MM.1S (cell line): ENCODE measurements around the gene HOXB3.
A peak's percentile ranks its signal among the peaks of the same experiment; 100 is the strongest.

Experiments
- DNase-seq: peaks from one replicate; pipeline ENCODE4 v3.0.0-alpha.2; 2015
- H2AFZ ChIP-seq: fragments of 300-600 bp; sonication (generic); 2 replicates; pipeline ENCODE4 v1.6.0; 2016; ENCODE audit warnings: antibody characterized with exemption, low read length
- H3F3A ChIP-seq: fragments of 300-600 bp; sonication (generic); 2 replicates; pipeline ENCODE4 v1.6.1; 2016; ENCODE audit warnings: mild to moderate bottlenecking, antibody characterized with exemption, low read length, moderate library complexity, mixed read lengths; ENCODE audit not compliant: insufficient read depth
- H3K27ac ChIP-seq: fragments of 300-600 bp; sonication (generic); 2 replicates; pipeline ENCODE4 v1.5.1; 2016; ENCODE audit warnings: mild to moderate bottlenecking, low read length
- H3K27me3 ChIP-seq: fragments of 300-600 bp; sonication (generic); replicated peaks from 2 replicates; pipeline ENCODE4 v1.6.0; 2016; ENCODE audit warnings: low read length; ENCODE audit not compliant: insufficient read depth
- H3K36me3 ChIP-seq: fragments of 300-600 bp; sonication (generic); replicated peaks from 2 replicates; pipeline ENCODE4 v1.6.1; 2016; ENCODE audit warnings: mild to moderate bottlenecking, low read length, mixed read lengths; ENCODE audit not compliant: insufficient read depth
- H3K4me1 ChIP-seq: fragments of 300-600 bp; sonication (generic); 2 replicates; pipeline ENCODE4 v1.6.1; 2016; ENCODE audit warnings: low read length, mixed read lengths
- H3K4me2 ChIP-seq: fragments of 300-600 bp; sonication (generic); 2 replicates; pipeline ENCODE4 v1.6.0; 2016; ENCODE audit warnings: low read depth, low read length
- H3K4me3 ChIP-seq: fragments of 300-600 bp; sonication (generic); 2 replicates; pipeline ENCODE4 v1.5.1; 2016; ENCODE audit warnings: low read length, mixed read lengths
- H3K79me2 ChIP-seq: fragments of 300-600 bp; sonication (generic); 2 replicates; pipeline ENCODE4 v1.6.1; 2016; ENCODE audit warnings: mixed run types, low read length, mixed read lengths
- H3K9ac ChIP-seq: fragments of 300-600 bp; sonication (generic); 2 replicates; pipeline ENCODE4 v1.6.1; 2016; ENCODE audit warnings: low read length, mixed read lengths
- H3K9me2 ChIP-seq: fragments of 300-600 bp; sonication (generic); replicated peaks from 2 replicates; pipeline ENCODE4 v1.6.1; 2016; ENCODE audit warnings: mild to moderate bottlenecking, low read length, mixed read lengths; ENCODE audit not compliant: insufficient read depth
- H3K9me3 ChIP-seq: fragments of 300-600 bp; sonication (generic); replicated peaks from 2 replicates; pipeline ENCODE4 v1.6.1; 2016; ENCODE audit warnings: mild to moderate bottlenecking, low read length, mixed read lengths; ENCODE audit not compliant: insufficient read depth
- H4K20me1 ChIP-seq: fragments of 300-600 bp; sonication (generic); 2 replicates; pipeline ENCODE4 v1.6.1; 2016; ENCODE audit warnings: mild to moderate bottlenecking, low read length, moderate library complexity, mixed read lengths; ENCODE audit not compliant: insufficient read depth
- EZH2 ChIP-seq: fragments of 300-600 bp; sonication (generic); optimal IDR thresholded peaks from 2 replicates; pipeline ENCODE3; 2017; ENCODE audit warnings: low read depth, mild to moderate bottlenecking, antibody characterized with exemption, low read length, mixed read lengths
- EZH2phosphoT487 ChIP-seq: fragments of 300-600 bp; sonication (generic); IDR thresholded peaks from 2 replicates; pipeline ENCODE4 v1.6.1; 2018; ENCODE audit warnings: antibody characterized with exemption, low read length
- TF ChIP-seq, protein P1 (sequence below): fragments of 300-600 bp; sonication (generic); IDR thresholded peaks from 2 replicates; pipeline ENCODE4 v1.5.1; 2016; ENCODE audit warnings: antibody characterized with exemption, low read length, mixed read lengths

HOXB3 gene

DNA sequence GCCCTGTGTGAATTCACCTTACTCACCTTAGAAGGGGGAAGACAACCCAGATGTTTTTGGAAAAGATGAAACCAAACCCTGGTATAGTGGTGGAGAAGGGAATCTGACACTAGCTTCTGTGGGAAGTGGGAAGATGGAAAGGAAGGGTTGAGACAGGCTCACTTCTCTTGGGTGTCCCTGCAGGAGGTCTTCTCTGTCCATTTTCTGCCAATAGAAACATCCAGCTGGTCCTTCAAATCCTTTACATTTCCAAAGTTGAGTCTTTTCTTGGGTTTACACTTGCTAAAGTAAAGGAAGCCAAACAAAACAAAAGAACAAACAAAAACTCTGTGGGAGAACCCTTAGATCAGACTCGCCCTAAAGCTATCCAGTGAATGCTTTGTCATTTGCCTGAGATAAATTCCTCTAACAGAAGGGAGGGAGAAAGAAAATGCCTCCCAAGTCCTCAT lies 69.4 kb downstream of the HOXB3 start:
- no peak overlapping the region for H2AFZ ChIP-seq
- peaks cover 11% of the 10 kb centered on the region for H3K4me1 ChIP-seq
- no peak overlapping the region for H3K4me3 ChIP-seq
- no peak overlapping the region for H3K27ac ChIP-seq
- no peaks in the 10 kb centered on the region for H4K20me1 ChIP-seq
- H3F3A ChIP-seq: peaks cover 9% of the 10 kb centered on the region
- H3K9me3 ChIP-seq: no peaks in the 10 kb centered on the region
- DNase-seq: no peak
- no peak for TF ChIP-seq EZH2phosphoT487
- no peak for TF ChIP-seq EZH2
- TF ChIP-seq, protein P1, sequence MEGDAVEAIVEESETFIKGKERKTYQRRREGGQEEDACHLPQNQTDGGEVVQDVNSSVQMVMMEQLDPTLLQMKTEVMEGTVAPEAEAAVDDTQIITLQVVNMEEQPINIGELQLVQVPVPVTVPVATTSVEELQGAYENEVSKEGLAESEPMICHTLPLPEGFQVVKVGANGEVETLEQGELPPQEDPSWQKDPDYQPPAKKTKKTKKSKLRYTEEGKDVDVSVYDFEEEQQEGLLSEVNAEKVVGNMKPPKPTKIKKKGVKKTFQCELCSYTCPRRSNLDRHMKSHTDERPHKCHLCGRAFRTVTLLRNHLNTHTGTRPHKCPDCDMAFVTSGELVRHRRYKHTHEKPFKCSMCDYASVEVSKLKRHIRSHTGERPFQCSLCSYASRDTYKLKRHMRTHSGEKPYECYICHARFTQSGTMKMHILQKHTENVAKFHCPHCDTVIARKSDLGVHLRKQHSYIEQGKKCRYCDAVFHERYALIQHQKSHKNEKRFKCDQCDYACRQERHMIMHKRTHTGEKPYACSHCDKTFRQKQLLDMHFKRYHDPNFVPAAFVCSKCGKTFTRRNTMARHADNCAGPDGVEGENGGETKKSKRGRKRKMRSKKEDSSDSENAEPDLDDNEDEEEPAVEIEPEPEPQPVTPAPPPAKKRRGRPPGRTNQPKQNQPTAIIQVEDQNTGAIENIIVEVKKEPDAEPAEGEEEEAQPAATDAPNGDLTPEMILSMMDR: no peak
- no peak overlapping the region for H3K9ac ChIP-seq
- no peaks in the 10 kb centered on the region for H3K27me3 ChIP-seq
- no peak overlapping the region for H3K4me2 ChIP-seq
- no peaks in the 10 kb centered on the region for H3K36me3 ChIP-seq
- H3K9me2 ChIP-seq: no peaks in the 10 kb centered on the region
- no peaks in the 10 kb centered on the region for H3K79me2 ChIP-seq

- no peak for TF ChIP-seq EZH2phosphoT487
- TF ChIP-seq, protein P1: no peak
- H3K79me2 ChIP-seq: no peaks in the 10 kb centered on the region
- DNase-seq: no peak
- no peak overlapping the region for H3K27ac ChIP-seq
- no peaks in the 10 kb centered on the region for H3K9me3 ChIP-seq
- H3K36me3 ChIP-seq: no peaks in the 10 kb centered on the region
- peaks cover 9% of the 10 kb centered on the region for H3F3A ChIP-seq
- no peak overlapping the region for H3K9ac ChIP-seq
- H2AFZ ChIP-seq: no peak overlapping the region
- H3K4me3 ChIP-seq: no peak overlapping the region
- H4K20me1 ChIP-seq: no peaks in the 10 kb centered on the region
- H3K4me1 ChIP-seq: peaks cover 13% of the 10 kb centered on the region
- no peaks in the 10 kb centered on the region for H3K9me2 ChIP-seq
- H3K27me3 ChIP-seq: no peaks in the 10 kb centered on the region
- no peak overlapping the region for H3K4me2 ChIP-seq
These were observed 70.6 kb downstream of the HOXB3 start for GRCh38 chr17:48519427-48519826.

GRCh38 chr17:48517478-48517877 lies 72.6 kb downstream of the HOXB3 start:
- peak overlapping the region; percentile 48 for H3K4me2 ChIP-seq
- H3K9me2 ChIP-seq: no peaks in the 10 kb centered on the region
- no peaks in the 10 kb centered on the region for H3K9me3 ChIP-seq
- no peak overlapping the region for H3K4me3 ChIP-seq
- no peaks in the 10 kb centered on the region for H3K36me3 ChIP-seq
- H3F3A ChIP-seq: peaks cover 9% of the 10 kb centered on the region
- TF ChIP-seq EZH2phosphoT487: no peak
- TF ChIP-seq, protein P1: no peak
- no peak for TF ChIP-seq EZH2
- H4K20me1 ChIP-seq: no peaks in the 10 kb centered on the region
- no peaks in the 10 kb centered on the region for H3K79me2 ChIP-seq
- no peak for DNase-seq
- peaks cover 31% of the 10 kb centered on the region for H3K4me1 ChIP-seq
- no peaks in the 10 kb centered on the region for H3K27me3 ChIP-seq
- H2AFZ ChIP-seq: no peak overlapping the region
- no peak overlapping the region; the same call in 1 of the 2 replicates for H3K9ac ChIP-seq
- H3K27ac ChIP-seq: peak overlapping the region; percentile 45; the same call in 1 of the 2 replicates
